Measurements from ENCODE around the gene FOXP2. TPM values are rescaled to one million over a fixed set of nuclear protein-coding genes. Genes with fewer than 3 reads are reported as not detected.

FOXP2 gene
- total and polyA plus RNA-seq, 10 donors = 0.09 to 5.9 (median 1.3) TPM

DNA sequence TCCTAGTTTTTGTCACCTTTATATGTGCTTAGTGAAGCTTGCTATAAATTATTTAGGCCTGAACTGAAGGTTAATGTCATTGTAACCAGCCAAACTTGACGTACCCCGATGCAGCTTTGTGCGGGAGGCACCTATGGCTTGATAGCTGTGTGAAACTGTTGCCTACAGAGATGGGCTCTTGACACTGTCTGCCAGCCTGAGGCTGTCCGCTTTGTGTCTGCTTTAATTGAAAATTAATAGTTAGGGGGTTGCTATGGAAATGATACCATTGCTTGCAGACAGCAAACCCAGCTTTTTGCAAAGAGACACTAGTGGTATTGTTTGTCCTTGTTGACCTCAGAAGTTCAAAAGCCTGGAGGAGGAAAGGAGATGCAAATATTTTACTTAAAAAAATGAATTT, 2.1 kb upstream of the FOXP2 start:
- TF ChIP-seq CTCF (IDR thresholded peaks at IDR 0.05 in 8 of 11, conservative IDR thresholded peaks at IDR 0.05 in 3 of 11) = no peak
- no peak for TF ChIP-seq POLR2A (IDR thresholded peaks at IDR 0.05)
- TF ChIP-seq POLR2AphosphoS5 (IDR thresholded peaks at IDR 0.05) = no peak
- Histone ChIP-seq H3K9me3 (no peaks in the 10 kb centered on the region), H3K27ac (no peak overlapping the region), H3K4me3 (no peak overlapping the region), H3K36me3 (no peaks in the 10 kb centered on the region), H3K27me3 (replicated peaks in 1 of 7) (no peaks in the 10 kb centered on the region), H3K4me1 (no peaks in the 10 kb centered on the region)
- DNase-seq = no peak
- intact Hi-C loops (cut with DNase I; ENCODE audit: low total_unique reads) = no loop called here
- WGBS, 5 donors = 84 to 91% (median 90%) methylated on average over 4 of the region's 4 CpGs

DNA sequence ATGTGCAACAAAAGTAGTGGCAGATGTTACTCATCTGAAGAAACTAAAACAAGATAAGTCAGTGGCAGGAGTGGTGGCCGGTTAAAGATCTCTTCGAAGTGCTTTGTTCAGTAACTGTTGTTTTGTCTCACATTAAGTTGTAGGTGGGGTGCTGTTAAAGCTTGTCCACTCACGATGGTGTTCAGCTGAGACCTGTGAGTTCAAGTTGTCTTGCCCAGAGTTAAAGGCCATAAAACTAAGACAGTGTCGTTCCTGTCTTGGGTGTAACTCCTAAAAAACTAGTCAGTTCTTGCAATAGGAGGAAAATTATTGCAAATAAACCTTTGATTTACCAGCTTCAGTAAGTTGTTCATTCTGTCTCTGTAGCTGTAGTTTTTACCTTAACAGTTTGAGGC, 857 bp upstream of the FOXP2 start:
- Histone ChIP-seq H3K36me3 (no peaks in the 10 kb centered on the region), H3K9me3 (no peaks in the 10 kb centered on the region), H3K27ac (no peak overlapping the region), H3K27me3 (replicated peaks in 1 of 7) (no peaks in the 10 kb centered on the region), H3K4me1 (no peaks in the 10 kb centered on the region), H3K4me3 (no peak overlapping the region)
- DNase-seq = no peak
- 62 to 78% (median 74%) methylated on average over 4 of the region's 4 CpGs for WGBS, 5 donors
- TF ChIP-seq POLR2AphosphoS5 (IDR thresholded peaks at IDR 0.05) (no peak), CTCF (IDR thresholded peaks at IDR 0.05 in 8 of 11, conservative IDR thresholded peaks at IDR 0.05 in 3 of 11) (no peak), POLR2A (IDR thresholded peaks at IDR 0.05) (no peak)
- intact Hi-C loops (cut with DNase I; ENCODE audit: low total_unique reads) = no loop called here

GRCh38 chr7:114415064-114415989, 712 bp downstream of the FOXP2 start:
- Histone ChIP-seq H3K4me1 (no peaks in the 10 kb centered on the region), H3K4me3 (peak overlapping the region in 2 of 8 donors; percentile 4 to 13), H3K27me3 (replicated peaks in 1 of 7) (no peaks in the 10 kb centered on the region), H3K36me3 (no peaks in the 10 kb centered on the region), H3K9me3 (no peaks in the 10 kb centered on the region), H3K27ac (no peak overlapping the region)
- intact Hi-C loops (cut with DNase I; ENCODE audit: low total_unique reads) = no loop called here
- no peak for TF ChIP-seq POLR2A (IDR thresholded peaks at IDR 0.05)
- no peak for TF ChIP-seq POLR2AphosphoS5 (IDR thresholded peaks at IDR 0.05)
- no peak for TF ChIP-seq CTCF (IDR thresholded peaks at IDR 0.05 in 8 of 11, conservative IDR thresholded peaks at IDR 0.05 in 3 of 11)
- 50 to 59% (median 54%) methylated on average over 14 of the region's 14 CpGs for WGBS, 5 donors
- DNase-seq = no peak

- Histone ChIP-seq H3K9me3 (no peaks in the 10 kb centered on the region), H3K4me3 (no peak overlapping the region), H3K27ac (no peak overlapping the region), H3K4me1 (no peaks in the 10 kb centered on the region), H3K36me3 (no peaks in the 10 kb centered on the region), H3K27me3 (replicated peaks in 1 of 7) (no peaks in the 10 kb centered on the region)
- WGBS, 5 donors = 73 to 88% (median 80%) methylated on average over 10 of the region's 10 CpGs
- DNase-seq = no peak
- TF ChIP-seq CTCF (IDR thresholded peaks at IDR 0.05 in 8 of 11, conservative IDR thresholded peaks at IDR 0.05 in 3 of 11) (no peak), POLR2AphosphoS5 (IDR thresholded peaks at IDR 0.05) (no peak), POLR2A (IDR thresholded peaks at IDR 0.05) (no peak)
- intact Hi-C loops (cut with DNase I; ENCODE audit: low total_unique reads) = no loop called here
Measured at GRCh38 chr7:114416129-114416990, 1.7 kb downstream of the FOXP2 start.
